Caki2 (cell line): Measurements from ENCODE around the gene STX4. TPM values are rescaled to one million over a fixed set of nuclear protein-coding genes. Genes with fewer than 3 reads are reported as not detected.

Source experiments
- DNase-seq: peaks from one replicate; pipeline ENCODE4 v3.0.0-alpha.2; 2015; ENCODE audit warnings: low read depth
- in situ Hi-C: cut with HindIII; loops from 2 replicates; pipeline ENCODE4 v1.10.0; 2016; ENCODE audit warnings: low sequenced_read_pairs, low pct_unique_long_range_greater_than_20kb, mixed read lengths
- total RNA-seq: library from RNA; depleted of rRNA; stranded (reverse); fragments of >200 nt; shearing (Covaris generic); gene quantifications from 2 replicates; pipeline ENCODE4 v1.2.3, GENCODE V29; 2014; ENCODE audit warnings: low replicate concordance; rRNA removed

The STX4 gene
- total RNA-seq, 1 experiment from 2014 or later: 72.2 TPM

- in situ Hi-C loops: no loop called here
- DNase-seq: no peak
Observed at GRCh38 chr16:31088459-31089183, 55.3 kb downstream of the STX4 start, which contains the start of gene PRSS53. Gene PRSS53, minus strand, starts transcription at chr16:31088943. Its CDS starts 134 bp downstream, at chr16:31088809.

- in situ Hi-C loops: no loop called here
- DNase-seq: no peak
Observed at GRCh38 chr16:31089199-31089598, 55.8 kb downstream of the STX4 start.

Other genes starting within 250 kb of the STX4 start
- 14.0 and 17.5 TPM in 2 replicates for gene ZNF629, start 246.4 kb upstream of the STX4 start, total RNA-seq
- gene BCL7C, start 139.5 kb upstream of the STX4 start, total RNA-seq: 154 and 157 TPM in 2 replicates
- gene CTF1, start 136.9 kb upstream of the STX4 start, total RNA-seq: 0.84 and 2.9 TPM in 2 replicates
- 51.9 and 58.5 TPM in 2 replicates for gene FBXL19, start 110.0 kb upstream of the STX4 start, total RNA-seq
- gene ORAI3, start 84.5 kb upstream of the STX4 start, total RNA-seq: 82.7 and 96.5 TPM in 2 replicates
- gene SETD1A, start 75.8 kb upstream of the STX4 start, total RNA-seq: 0.81 and 1.2 TPM in 2 replicates
- 73.0 and 95.3 TPM in 2 replicates for gene HSD3B7, start 48.4 kb upstream of the STX4 start, total RNA-seq
- gene STX1B, start 22.9 kb upstream of the STX4 start, total RNA-seq: 0.46 TPM in 1 of 2 replicates, not detected in the other
- gene ZNF668, start 40.7 kb downstream of the STX4 start, total RNA-seq: 16.1 and 18.3 TPM in 2 replicates
- 23.9 and 24.0 TPM in 2 replicates for gene ZNF646, start 40.9 kb downstream of the STX4 start, total RNA-seq
- gene PRSS53, start 55.4 kb downstream of the STX4 start, total RNA-seq: 1.8 and 5.1 TPM in 2 replicates
- 184 and 187 TPM in 2 replicates for gene VKORC1, start 61.2 kb downstream of the STX4 start, total RNA-seq
- gene BCKDK, start 74.8 kb downstream of the STX4 start, total RNA-seq: 68.7 and 83.0 TPM in 2 replicates
- 102 and 108 TPM in 2 replicates for gene KAT8, start 84.1 kb downstream of the STX4 start, total RNA-seq
- gene PRSS8, start 102.2 kb downstream of the STX4 start, total RNA-seq: 2.9 and 4.4 TPM in 2 replicates
- 0.17 and 10.6 TPM in 2 replicates for gene PRSS36, start 116.5 kb downstream of the STX4 start, total RNA-seq
- 15.3 and 34.6 TPM in 2 replicates for gene FUS, start 146.6 kb downstream of the STX4 start, total RNA-seq
- 198 and 228 TPM in 2 replicates for gene PYCARD, start 169.2 kb downstream of the STX4 start, total RNA-seq
- gene TRIM72, start 180.6 kb downstream of the STX4 start, total RNA-seq: not detected in 2 replicates
- gene PYDC1, start 183.6 kb downstream of the STX4 start, total RNA-seq: not detected in 2 replicates
- 2.0 and 3.6 TPM in 2 replicates for gene ITGAM, start 226.4 kb downstream of the STX4 start, total RNA-seq